ENCODE data around the gene PODXL. TPM values are rescaled to one million over a fixed set of nuclear protein-coding genes. Genes with fewer than 3 reads are reported as not detected.

Gene PODXL
- total and polyA plus RNA-seq, 2 donors (not counting 1 experiment from before 2014, with no cell fraction given): 0.17 to 0.27 TPM

DNA sequence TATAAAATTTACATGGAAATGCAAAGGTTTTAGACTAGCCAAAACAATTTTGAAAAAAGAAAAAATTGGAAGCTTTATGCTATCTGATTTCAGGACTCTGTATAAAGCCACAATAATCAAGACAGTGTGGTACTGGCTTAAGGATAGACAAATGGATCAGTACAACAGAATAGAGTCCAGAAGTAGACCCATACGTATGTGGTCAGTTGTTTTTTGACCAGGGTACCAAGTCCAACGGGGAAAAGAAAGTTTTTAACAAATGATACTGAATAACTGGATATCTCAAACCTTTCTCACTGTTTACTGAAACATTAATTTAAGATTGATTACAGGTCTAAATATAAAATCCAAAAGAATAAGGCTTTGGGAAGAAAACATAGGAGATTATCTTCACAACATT is 79.7 kb downstream of the PODXL start:
- no peak for TF ChIP-seq EZH2 (IDR thresholded peaks at IDR 0.05; ENCODE audit: low read length, missing control alignments)
- no peak for TF ChIP-seq CTCF (conservative IDR thresholded peaks at IDR 0.05 in 1 of 2, IDR thresholded peaks at IDR 0.05 in 1 of 2; ENCODE audit: low read depth in 1 of 2, low read length in 2 of 2)
- Histone ChIP-seq H3K9ac (ENCODE audit: insufficient read depth, low read length) (no peak overlapping the region), H3K27me3 (ENCODE audit: control insufficient read depth, insufficient read depth, low read length) (no peaks in the 10 kb centered on the region), H3K27ac (ENCODE audit: insufficient read depth, low read length) (no peak overlapping the region), H4K20me1 (ENCODE audit: control insufficient read depth, extremely low read depth, insufficient read depth, low read length) (no peaks in the 10 kb centered on the region), H3K4me2 (ENCODE audit: extremely low read depth, insufficient read depth, low read length) (no peak overlapping the region), H2AFZ (ENCODE audit: low read length) (no peak overlapping the region), H3K36me3 (ENCODE audit: control insufficient read depth, insufficient read depth, low read length) (no peaks in the 10 kb centered on the region), H3K4me1 (ENCODE audit: control insufficient read depth, extremely low read depth, insufficient read depth, low read length) (no peaks in the 10 kb centered on the region), H3K4me3 (replicated peaks in 1 of 4; ENCODE audit: control extremely low read depth in 1 of 4, insufficient read depth in 1 of 4, low read depth in 3 of 4, low read length in 4 of 4) (no peak overlapping the region), H3K79me2 (ENCODE audit: control insufficient read depth, insufficient read depth, low read length) (no peaks in the 10 kb centered on the region), H3K9me3 (ENCODE audit: control insufficient read depth, insufficient read depth, low read depth, low read length) (no peaks in the 10 kb centered on the region)
- DNase-seq (ENCODE audit: low read depth in 2 of 2): no peak

GRCh38 chr7:131471250-131472004 is 85.0 kb downstream of the PODXL start:
- Histone ChIP-seq H3K9me3 (ENCODE audit: control insufficient read depth, insufficient read depth, low read depth, low read length) (no peaks in the 10 kb centered on the region), H3K9ac (ENCODE audit: insufficient read depth, low read length) (no peak overlapping the region), H2AFZ (ENCODE audit: low read length) (no peak overlapping the region), H3K79me2 (ENCODE audit: control insufficient read depth, insufficient read depth, low read length) (no peaks in the 10 kb centered on the region), H3K27me3 (ENCODE audit: control insufficient read depth, insufficient read depth, low read length) (no peaks in the 10 kb centered on the region), H3K27ac (ENCODE audit: insufficient read depth, low read length) (no peak overlapping the region), H3K4me2 (ENCODE audit: extremely low read depth, insufficient read depth, low read length) (no peak overlapping the region), H3K4me1 (ENCODE audit: control insufficient read depth, extremely low read depth, insufficient read depth, low read length) (no peaks in the 10 kb centered on the region), H4K20me1 (ENCODE audit: control insufficient read depth, extremely low read depth, insufficient read depth, low read length) (no peaks in the 10 kb centered on the region), H3K36me3 (ENCODE audit: control insufficient read depth, insufficient read depth, low read length) (peaks cover 9% of the 10 kb centered on the region), H3K4me3 (replicated peaks in 1 of 4; ENCODE audit: control extremely low read depth in 1 of 4, insufficient read depth in 1 of 4, low read depth in 3 of 4, low read length in 4 of 4) (no peak overlapping the region)
- TF ChIP-seq EZH2 (IDR thresholded peaks at IDR 0.05; ENCODE audit: low read length, missing control alignments) (no peak), CTCF (conservative IDR thresholded peaks at IDR 0.05 in 1 of 2, IDR thresholded peaks at IDR 0.05 in 1 of 2; ENCODE audit: low read depth in 1 of 2, low read length in 2 of 2) (no peak)
- no peak for DNase-seq (ENCODE audit: low read depth in 2 of 2)

DNA sequence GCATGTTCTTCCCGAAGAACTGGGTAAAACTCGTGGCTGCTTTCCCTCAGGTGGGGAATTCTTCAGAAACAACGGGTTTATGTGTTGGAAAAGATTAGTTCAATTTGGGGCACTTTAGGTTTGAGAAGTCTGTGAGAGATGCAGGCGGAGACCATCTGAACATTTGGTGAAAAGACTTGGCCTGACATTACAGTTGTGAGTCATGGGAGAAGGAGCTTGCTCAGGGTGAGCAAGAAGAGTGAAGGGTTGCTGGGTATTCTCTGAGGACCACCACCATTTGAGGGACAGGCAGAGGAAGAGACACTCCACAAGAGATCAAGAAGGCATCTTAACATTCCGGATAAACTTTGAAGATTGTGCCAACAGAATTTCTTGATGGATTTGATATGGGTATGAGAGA is 88.6 kb downstream of the PODXL start:
- Histone ChIP-seq H3K36me3 (ENCODE audit: control insufficient read depth, insufficient read depth, low read length) (peaks cover 10% of the 10 kb centered on the region), H3K9ac (ENCODE audit: insufficient read depth, low read length) (no peak overlapping the region), H3K79me2 (ENCODE audit: control insufficient read depth, insufficient read depth, low read length) (no peaks in the 10 kb centered on the region), H3K4me2 (ENCODE audit: extremely low read depth, insufficient read depth, low read length) (no peak overlapping the region), H3K4me1 (ENCODE audit: control insufficient read depth, extremely low read depth, insufficient read depth, low read length) (no peaks in the 10 kb centered on the region), H2AFZ (ENCODE audit: low read length) (no peak overlapping the region), H3K27me3 (ENCODE audit: control insufficient read depth, insufficient read depth, low read length) (no peaks in the 10 kb centered on the region), H3K27ac (ENCODE audit: insufficient read depth, low read length) (no peak overlapping the region), H4K20me1 (ENCODE audit: control insufficient read depth, extremely low read depth, insufficient read depth, low read length) (no peaks in the 10 kb centered on the region), H3K4me3 (replicated peaks in 1 of 4; ENCODE audit: control extremely low read depth in 1 of 4, insufficient read depth in 1 of 4, low read depth in 3 of 4, low read length in 4 of 4) (no peak overlapping the region), H3K9me3 (ENCODE audit: control insufficient read depth, insufficient read depth, low read depth, low read length) (no peaks in the 10 kb centered on the region)
- DNase-seq (ENCODE audit: low read depth in 2 of 2): no peak
- TF ChIP-seq EZH2 (IDR thresholded peaks at IDR 0.05; ENCODE audit: low read length, missing control alignments) (no peak), CTCF (conservative IDR thresholded peaks at IDR 0.05 in 1 of 2, IDR thresholded peaks at IDR 0.05 in 1 of 2; ENCODE audit: low read depth in 1 of 2, low read length in 2 of 2) (no peak)

All from fibroblast of lung (primary cell).